B cell (primary cell): ENCODE measurements around the gene GALK1. TPM values are rescaled to one million over a fixed set of nuclear protein-coding genes. Genes with fewer than 3 reads are reported as not detected.

Experiments used
- ATAC-seq: fragments of 200-7000 bp; cut with Tn5 transposase; one replicate; pipeline ENCODE4 v1.10.0; 2021; ENCODE audit warnings: low read depth, mild to moderate bottlenecking, moderate number of reproducible peaks, moderate library complexity
- CTCF ChIA-PET: fragments of 350-600 bp; sonication (Branson Sonifier 250); formaldehyde crosslinking; loops from one replicate; lab custom pipeline; 2021; ENCODE audit warnings: antibody characterized with exemption, inconsistent platforms; lab: Charles Lee
- POLR2A ChIA-PET: fragments of 350-600 bp; sonication (Branson Sonifier 250); formaldehyde crosslinking; loops from one replicate; lab custom pipeline; 2021; ENCODE audit warnings: antibody characterized with exemption; lab: Charles Lee
- DNase-seq: peaks from one replicate; pipeline ENCODE4 v3.0.0; 2013
- H2AFZ ChIP-seq: 2 replicates; pipeline ENCODE4 v1.6.1; 2012; ENCODE audit warnings: mild to moderate bottlenecking, low read depth, low read length; ENCODE audit not compliant: insufficient read depth, poor library complexity, severe bottlenecking
- H3K27ac ChIP-seq, 2 donors: 1 replicate in 1 of 2; 2 replicates in 1 of 2; pipeline ENCODE4 v1.5.1; 2012 to 2013; ENCODE audit warnings: low read length in 2 of 2, mild to moderate bottlenecking in 2 of 2, moderate library complexity in 1 of 2
- H3K27me3 ChIP-seq, 4 experiments: fragments of 200-600 bp in 1 of 4; sonication (generic) in 1 of 4; replicated peaks in 1 of 4; 1 replicate in 2 of 4; 2 replicates in 2 of 4; pipeline versions ENCODE4 v1.6.1 to v1.7.0; 2013 to 2016; ENCODE audit warnings: low read length in 3 of 4, mild to moderate bottlenecking in 2 of 4, mixed read lengths in 1 of 4, moderate library complexity in 1 of 4; ENCODE audit not compliant: insufficient read depth in 4 of 4, control insufficient read depth in 3 of 4; ENCODE audit errors: control extremely low read depth in 1 of 4
- H3K36me3 ChIP-seq, 2 experiments: replicated peaks in 1 of 2; 1 replicate in 1 of 2; 2 replicates in 1 of 2; pipeline versions ENCODE4 v1.6.1 to v1.7.1; 2013; ENCODE audit warnings: low read length in 1 of 2; ENCODE audit not compliant: insufficient read depth in 2 of 2, control insufficient read depth in 1 of 2; ENCODE audit errors: control extremely low read depth in 1 of 2, extremely low read depth in 1 of 2
- H3K4me1 ChIP-seq, 2 donors: fragments of 200-600 bp in 1 of 2; sonication (generic) in 1 of 2; 1 replicate in 1 of 2; 2 replicates in 1 of 2; pipeline versions ENCODE4 v1.5.1 to v1.6.1; 2013 to 2017; ENCODE audit warnings: low read length in 2 of 2; ENCODE audit not compliant: control insufficient read depth in 2 of 2, insufficient read depth in 2 of 2
- H3K4me2 ChIP-seq: replicated peaks from 2 replicates; pipeline ENCODE3; 2012; ENCODE audit warnings: mild to moderate bottlenecking, low read depth, low read length; ENCODE audit not compliant: poor library complexity, severe bottlenecking
- H3K4me3 ChIP-seq, 5 experiments: fragments of 200-600 bp in 1 of 5; sonication (generic) in 1 of 5; 1 replicate in 3 of 5; 2 replicates in 2 of 5; pipeline versions ENCODE4 v1.5.1 to v1.7.0; 2011 to 2016; ENCODE audit warnings: low read length in 4 of 5, mild to moderate bottlenecking in 4 of 5, low read depth in 2 of 5, control low read depth in 1 of 5, moderate library complexity in 1 of 5; ENCODE audit not compliant: insufficient read depth in 1 of 5; ENCODE audit errors: control extremely low read depth in 1 of 5, extremely low read depth in 1 of 5
- H3K79me2 ChIP-seq: fragments of 200-600 bp; sonication (generic); one replicate; pipeline ENCODE4 v1.6.0; 2016; ENCODE audit warnings: low read length; ENCODE audit not compliant: control insufficient read depth, insufficient read depth
- H3K9ac ChIP-seq: fragments of 200-600 bp; sonication (generic); 2 replicates; pipeline ENCODE4 v1.6.1; 2017; ENCODE audit warnings: mild to moderate bottlenecking, low read length, moderate library complexity
- H3K9me3 ChIP-seq, 3 donors: one replicate each; pipeline versions ENCODE4 v1.6.1 to v1.7.1; 2013; ENCODE audit warnings: low read length in 2 of 3; ENCODE audit not compliant: control insufficient read depth in 2 of 3, insufficient read depth in 1 of 3; ENCODE audit errors: control extremely low read depth in 1 of 3
- H4K20me1 ChIP-seq: 2 replicates; pipeline ENCODE4 v1.6.0; 2012; ENCODE audit warnings: mild to moderate bottlenecking, low read length; ENCODE audit not compliant: insufficient read depth, control insufficient read depth, poor library complexity, severe bottlenecking
- H3K27ac Mint-ChIP-seq: one replicate; pipeline ENCODE4 v1.8.0; 2021; ENCODE audit warnings: mixed read lengths
- H3K27me3 Mint-ChIP-seq: one replicate; pipeline ENCODE4 v1.8.0; 2021; ENCODE audit warnings: mixed read lengths
- H3K4me1 Mint-ChIP-seq: one replicate; pipeline ENCODE4 v1.8.0; 2021; ENCODE audit warnings: mixed read lengths
- H3K4me3 Mint-ChIP-seq: one replicate; pipeline ENCODE4 v1.8.0; 2021; ENCODE audit warnings: mixed read lengths
- H3K9me3 Mint-ChIP-seq: one replicate; pipeline ENCODE4 v1.8.0; 2022; ENCODE audit warnings: mixed read lengths; ENCODE audit not compliant: insufficient read depth
- EZH2 ChIP-seq: IDR thresholded peaks from 2 replicates; pipeline ENCODE4 v1.6.1; 2012; ENCODE audit warnings: borderline replicate concordance, low read depth, mild to moderate bottlenecking, moderate library complexity, low read length; ENCODE audit not compliant: insufficient read depth, poor library complexity, severe bottlenecking
- WGBS: methylation state at CpG from one replicate; pipeline ENCODE4 v1.1.5; 2013; ENCODE audit warnings: missing lambda C conversion rate; ENCODE audit not compliant: insufficient coverage; 5-methylcytosine and 5-hydroxymethylcytosine counted together
- intact Hi-C: fragments of 100-400 bp; cut with micrococcal nuclease; formaldehyde crosslinking; loops from one replicate; pipeline ENCODE4 v1.10.0; 2022
- polyA plus RNA-seq: library from polyadenylated mRNA; depleted of rRNA; stranded (reverse); fragments of >200 nt; gene quantifications from 2 replicates; pipeline ENCODE4 v1.2.3, GENCODE V29; 2012
- total RNA-seq, 2 donors: library from RNA; stranded (reverse); fragments of 120-200 nt in 1 of 2; gene quantifications; 1 replicate in 1 of 2; 2 replicates in 1 of 2; pipeline versions ENCODE4 v1.2.3 to v1.2.4, GENCODE V29; 2013 to 2022
- TF ChIP-seq, protein P1 (sequence below): fragments of 200-600 bp; IDR thresholded peaks from one replicate; pipeline ENCODE4 v1.8.0; 2022; ENCODE audit warnings: antibody characterized with exemption, mild to moderate bottlenecking

The GALK1 gene
- total and polyA plus RNA-seq, 2 donors (not counting 1 experiment from before 2014, with no cell fraction given) = 29.8 to 37.4 TPM

DNA sequence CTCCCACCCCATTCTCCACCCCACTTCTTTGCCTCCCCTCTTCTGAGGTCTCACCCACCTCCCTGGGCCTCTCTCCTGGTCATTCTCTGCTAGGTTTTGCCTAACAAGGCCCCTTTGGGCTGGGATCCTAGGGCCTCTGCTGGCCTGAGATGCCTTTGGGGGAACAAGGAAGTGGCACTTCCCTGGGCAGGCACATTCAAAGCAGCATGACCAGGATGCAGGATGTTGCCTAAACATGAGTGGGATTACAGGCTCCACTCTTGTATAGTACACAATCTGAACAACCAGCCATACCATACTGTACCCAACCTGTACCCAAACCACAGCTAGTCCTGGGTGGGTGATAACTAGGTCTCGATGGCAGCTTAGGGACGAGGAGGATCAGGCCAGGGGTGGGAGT, 9.0 kb downstream of the GALK1 start:
- WGBS = 93% methylated on average over 2 of the region's 2 CpGs
- CTCF ChIA-PET = interaction anchor here (0.9 kb wide), 1 partner anchor 8 kb away, joined by 3 read pairs; no protein-coding TSS in a partner anchor
- H3K27me3 ChIP-seq = no peaks in the 10 kb centered on the region
- H3K9ac ChIP-seq = no peak overlapping the region
- POLR2A ChIA-PET = interaction anchor here (1.0 kb wide), 1 partner anchor 20 kb away, joined by 4 read pairs; no protein-coding TSS in a partner anchor
- H3K4me1 ChIP-seq = peaks cover 6 to 18% of the 10 kb centered on the region in 2 donors
- H3K4me2 ChIP-seq = no peak overlapping the region
- H3K27ac Mint-ChIP-seq = no peak overlapping the region
- intact Hi-C loops = loop anchor here (10.0 kb wide), 1 partner anchor 249 kb away; the partner anchor contains the start of gene CDK3
- H3K9me3 ChIP-seq = no peaks in the 10 kb centered on the region
- peaks cover 16% of the 10 kb centered on the region for H3K4me1 Mint-ChIP-seq
- no peak overlapping the region for H3K4me3 ChIP-seq
- H3K9me3 Mint-ChIP-seq = no peaks in the 10 kb centered on the region
- no peak for DNase-seq
- H3K27ac ChIP-seq = no peak overlapping the region
- no peaks in the 10 kb centered on the region for H3K27me3 Mint-ChIP-seq
- TF ChIP-seq, protein P1, sequence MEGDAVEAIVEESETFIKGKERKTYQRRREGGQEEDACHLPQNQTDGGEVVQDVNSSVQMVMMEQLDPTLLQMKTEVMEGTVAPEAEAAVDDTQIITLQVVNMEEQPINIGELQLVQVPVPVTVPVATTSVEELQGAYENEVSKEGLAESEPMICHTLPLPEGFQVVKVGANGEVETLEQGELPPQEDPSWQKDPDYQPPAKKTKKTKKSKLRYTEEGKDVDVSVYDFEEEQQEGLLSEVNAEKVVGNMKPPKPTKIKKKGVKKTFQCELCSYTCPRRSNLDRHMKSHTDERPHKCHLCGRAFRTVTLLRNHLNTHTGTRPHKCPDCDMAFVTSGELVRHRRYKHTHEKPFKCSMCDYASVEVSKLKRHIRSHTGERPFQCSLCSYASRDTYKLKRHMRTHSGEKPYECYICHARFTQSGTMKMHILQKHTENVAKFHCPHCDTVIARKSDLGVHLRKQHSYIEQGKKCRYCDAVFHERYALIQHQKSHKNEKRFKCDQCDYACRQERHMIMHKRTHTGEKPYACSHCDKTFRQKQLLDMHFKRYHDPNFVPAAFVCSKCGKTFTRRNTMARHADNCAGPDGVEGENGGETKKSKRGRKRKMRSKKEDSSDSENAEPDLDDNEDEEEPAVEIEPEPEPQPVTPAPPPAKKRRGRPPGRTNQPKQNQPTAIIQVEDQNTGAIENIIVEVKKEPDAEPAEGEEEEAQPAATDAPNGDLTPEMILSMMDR = no peak
- no peak for TF ChIP-seq EZH2
- ATAC-seq = no peak
- H2AFZ ChIP-seq = no peak overlapping the region
- H3K79me2 ChIP-seq = peaks cover 3% of the 10 kb centered on the region
- no peak overlapping the region for H3K4me3 Mint-ChIP-seq
- H3K36me3 ChIP-seq = peaks cover 0 to 7% of the 10 kb centered on the region in 2 experiments
- H4K20me1 ChIP-seq = no peaks in the 10 kb centered on the region

DNA sequence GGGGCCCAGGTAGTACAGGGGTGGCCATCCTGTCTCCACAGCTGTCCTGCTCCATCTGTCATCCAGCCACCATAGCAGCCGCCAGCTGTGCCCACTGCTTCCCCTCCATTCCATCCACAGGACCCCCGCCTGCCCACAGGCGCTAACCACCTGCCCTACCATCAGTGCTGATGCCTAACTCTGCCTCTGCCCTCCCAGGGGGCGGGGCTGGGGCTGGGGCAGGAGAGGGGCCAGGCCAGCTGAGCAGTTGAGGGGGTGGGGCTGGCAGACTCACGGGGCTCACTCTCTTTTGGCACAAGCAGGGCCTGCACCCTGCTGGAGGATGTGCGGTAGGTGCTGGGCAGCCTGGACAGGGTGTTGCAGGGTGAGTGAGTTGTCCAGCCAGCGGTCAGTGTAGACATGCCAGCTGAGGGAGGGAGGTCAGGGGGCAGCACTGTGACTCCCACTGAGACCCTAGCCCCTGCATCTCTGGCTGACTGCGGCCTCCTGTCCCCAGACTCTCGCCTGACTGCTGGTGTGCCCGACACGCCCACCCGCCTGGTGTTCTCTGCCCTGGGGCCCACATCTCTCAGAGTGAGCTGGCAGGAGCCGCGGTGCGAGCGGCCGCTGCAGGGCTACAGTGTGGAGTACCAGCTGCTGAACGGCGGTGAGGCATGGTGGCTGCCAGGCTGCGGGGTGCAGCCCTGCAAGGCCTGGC, 9.6 kb downstream of the GALK1 start:
- Mint-ChIP-seq H3K27ac (no peak overlapping the region), H3K4me3 (peak overlapping the region; percentile 75), H3K4me1 (peaks cover 16% of the 10 kb centered on the region), H3K9me3 (no peaks in the 10 kb centered on the region), H3K27me3 (no peaks in the 10 kb centered on the region)
- TF ChIP-seq, protein P1 = no peak
- no peak for TF ChIP-seq EZH2
- no peak overlapping the region for H2AFZ ChIP-seq
- no peak overlapping the region for H3K9ac ChIP-seq
- ATAC-seq = no peak
- intact Hi-C loops = loop anchor here (10.0 kb wide), 1 partner anchor 249 kb away; the partner anchor contains the start of gene CDK3
- H3K4me3 ChIP-seq = no peak overlapping the region
- no peak overlapping the region for H3K27ac ChIP-seq
- H3K36me3 ChIP-seq = peaks cover 0 to 7% of the 10 kb centered on the region in 2 experiments
- no peak overlapping the region for H3K4me2 ChIP-seq
- H3K9me3 ChIP-seq = no peaks in the 10 kb centered on the region
- no peaks in the 10 kb centered on the region for H3K27me3 ChIP-seq
- H4K20me1 ChIP-seq = no peaks in the 10 kb centered on the region
- WGBS = 73% methylated on average over 16 of the region's 20 CpGs
- DNase-seq = peak; percentile 28
- H3K79me2 ChIP-seq = peaks cover 3% of the 10 kb centered on the region
- CTCF ChIA-PET = interaction anchor here (1.3 to 4.9 kb wide), 2 partner anchors 8 to 123 kb away, joined by 3 to 87 read pairs; partner anchors contain the start of genes GALK1 and SMIM5
- peaks cover 6 to 18% of the 10 kb centered on the region in 2 donors for H3K4me1 ChIP-seq
- POLR2A ChIA-PET = interaction anchor here (0.5 to 3.4 kb wide), 3 partner anchors 10 to 185 kb away, joined by 3 to 23 read pairs (median 4); partner anchors contain the start of gene GALK1
